Measurements from ENCODE around the gene CFAP221. TPM values are rescaled to one million over a fixed set of nuclear protein-coding genes. Genes with fewer than 3 reads are reported as not detected.

CFAP221 gene
- total RNA-seq, 2 experiments from 2014 or later: not detected

- Mint-ChIP-seq H3K36me3 (no peaks in the 10 kb centered on the region), H3K9me3 (ENCODE audit: low read depth) (peaks cover 4% of the 10 kb centered on the region), H3K4me3 (no peak overlapping the region), H3K27me3 (peaks cover 13% of the 10 kb centered on the region), H3K27ac (no peak overlapping the region), H3K4me1 (peaks cover 2% of the 10 kb centered on the region)
- no peak for ATAC-seq
- CTCF ChIA-PET: no interaction called here
- DNase-seq: no peak
Measured at GRCh38 chr2:119698246-119698645, 154.0 kb downstream of the CFAP221 start.

GRCh38 chr2:119699016-119699606 is 154.9 kb downstream of the CFAP221 start:
- DNase-seq: no peak
- ATAC-seq: no peak
- H3K36me3 Mint-ChIP-seq: no peaks in the 10 kb centered on the region
- CTCF ChIA-PET: no interaction called here
- H3K4me3 Mint-ChIP-seq: no peak overlapping the region
- H3K27ac Mint-ChIP-seq: no peak overlapping the region
- no peaks in the 10 kb centered on the region for H3K9me3 Mint-ChIP-seq (ENCODE audit: low read depth)
- H3K4me1 Mint-ChIP-seq: peaks cover 2% of the 10 kb centered on the region
- H3K27me3 Mint-ChIP-seq: peaks cover 13% of the 10 kb centered on the region

DNA sequence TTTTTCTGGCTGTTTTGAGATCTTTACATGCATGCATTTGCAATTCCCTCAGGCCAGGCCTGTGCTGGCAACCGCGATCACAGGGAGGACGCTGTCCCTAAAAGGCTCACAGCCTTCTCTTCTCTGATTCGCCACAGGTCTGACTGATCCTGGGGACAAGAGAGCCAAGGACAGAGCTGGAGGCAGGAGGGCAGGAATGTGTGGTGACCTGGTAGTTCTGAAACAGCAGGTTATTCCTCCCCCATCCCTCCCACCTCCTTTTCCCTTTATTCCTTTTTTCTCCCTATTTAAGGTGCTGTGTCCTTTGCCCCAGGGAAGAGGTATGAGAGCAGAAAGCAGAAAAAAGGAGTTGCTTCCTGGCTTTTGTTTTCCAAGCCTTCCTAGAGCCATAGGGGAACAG is 156.6 kb downstream of the CFAP221 start:
- Mint-ChIP-seq H3K4me3 (no peak overlapping the region), H3K36me3 (no peaks in the 10 kb centered on the region), H3K4me1 (peaks cover 11% of the 10 kb centered on the region), H3K27me3 (peaks cover 13% of the 10 kb centered on the region), H3K27ac (no peak overlapping the region), H3K9me3 (ENCODE audit: low read depth) (no peaks in the 10 kb centered on the region)
- no peak for DNase-seq
- CTCF ChIA-PET: interaction anchor here (1.3 to 5.0 kb wide), 2 partner anchors 22 to 475 kb away, joined by 3 to 53 read pairs; partner anchors contain the start of gene TMEM177
- no peak for ATAC-seq

GRCh38 chr2:119701352-119701751 is 157.1 kb downstream of the CFAP221 start:
- CTCF ChIA-PET: interaction anchor here (0.8 to 5.0 kb wide), 5 partner anchors 14 to 474 kb away, joined by 3 to 53 read pairs (median 3); partner anchors contain the start of gene TMEM177
- H3K27ac Mint-ChIP-seq: no peak overlapping the region
- H3K36me3 Mint-ChIP-seq: no peaks in the 10 kb centered on the region
- H3K9me3 Mint-ChIP-seq (ENCODE audit: low read depth): no peaks in the 10 kb centered on the region
- peaks cover 13% of the 10 kb centered on the region for H3K27me3 Mint-ChIP-seq
- H3K4me1 Mint-ChIP-seq: peaks cover 11% of the 10 kb centered on the region
- ATAC-seq: no peak
- H3K4me3 Mint-ChIP-seq: no peak overlapping the region
- DNase-seq: no peak

- Mint-ChIP-seq H3K27ac (no peak overlapping the region), H3K4me3 (no peak overlapping the region), H3K27me3 (peaks cover 13% of the 10 kb centered on the region), H3K9me3 (ENCODE audit: low read depth) (no peaks in the 10 kb centered on the region), H3K36me3 (no peaks in the 10 kb centered on the region), H3K4me1 (peaks cover 11% of the 10 kb centered on the region)
- DNase-seq: no peak
- ATAC-seq: peak; percentile 13
- CTCF ChIA-PET: interaction anchor here (0.6 to 5.0 kb wide), 22 partner anchors 9 to 611 kb away, joined by 3 to 53 read pairs (median 4); partner anchors contain the start of gene TMEM177
Measured at GRCh38 chr2:119702203-119702917, 158.1 kb downstream of the CFAP221 start.

DNA sequence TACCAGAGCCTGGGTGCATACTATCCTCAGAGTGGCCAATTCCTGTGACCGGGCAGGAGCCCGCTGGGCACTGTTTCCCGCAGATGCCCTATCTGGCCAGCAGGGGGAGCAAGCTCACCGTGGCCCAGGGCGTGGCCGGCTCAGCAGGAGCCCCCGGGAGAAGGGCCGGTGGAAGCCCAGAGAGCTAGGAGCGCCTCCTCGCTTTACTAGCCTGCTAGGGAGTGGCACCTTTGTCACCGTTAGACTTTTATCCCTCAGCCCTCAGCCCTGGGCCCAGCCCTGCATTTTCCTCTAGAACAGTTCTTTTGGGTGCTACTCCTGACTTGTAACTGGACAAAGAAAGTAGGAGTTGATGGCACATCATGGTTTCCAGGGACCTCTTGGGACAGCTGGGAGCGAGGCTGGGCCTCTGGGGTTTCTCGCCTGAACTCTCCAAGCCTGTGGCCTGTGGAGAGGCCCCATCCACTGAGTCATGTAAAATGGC is 158.7 kb downstream of the CFAP221 start:
- ATAC-seq (peak; percentile 93), DNase-seq (peak; percentile 76)

GRCh38 chr2:119703526-119703925 is 159.3 kb downstream of the CFAP221 start:
- Mint-ChIP-seq H3K9me3 (ENCODE audit: low read depth) (no peaks in the 10 kb centered on the region), H3K27me3 (peaks cover 10% of the 10 kb centered on the region), H3K36me3 (no peaks in the 10 kb centered on the region), H3K4me3 (no peak overlapping the region), H3K4me1 (peaks cover 11% of the 10 kb centered on the region), H3K27ac (no peak overlapping the region)
- ATAC-seq: no peak
- DNase-seq: no peak
- CTCF ChIA-PET: interaction anchor here (0.6 to 5.0 kb wide), 35 partner anchors 9 to 610 kb away, joined by 3 to 53 read pairs (median 3); partner anchors contain the start of genes EPB41L5 and TMEM177

More for the DNA sequence above, 158.7 kb downstream of the CFAP221 start:
- H3K27ac Mint-ChIP-seq: no peak overlapping the region
- H3K4me3 Mint-ChIP-seq: no peak overlapping the region
- H3K27me3 Mint-ChIP-seq: peaks cover 10% of the 10 kb centered on the region
- H3K9me3 Mint-ChIP-seq (ENCODE audit: low read depth): no peaks in the 10 kb centered on the region
- H3K36me3 Mint-ChIP-seq: no peaks in the 10 kb centered on the region
- H3K4me1 Mint-ChIP-seq: peaks cover 11% of the 10 kb centered on the region
- CTCF ChIA-PET: interaction anchor here (0.6 to 5.0 kb wide), 34 partner anchors 10 to 610 kb away, joined by 3 to 53 read pairs (median 3); partner anchors contain the start of genes EPB41L5 and TMEM177

GRCh38 chr2:119704670-119705120 is 160.4 kb downstream of the CFAP221 start:
- DNase-seq (no peak), ATAC-seq (peak; percentile 46)
- CTCF ChIA-PET: interaction anchor here (0.6 to 5.0 kb wide), 6 partner anchors 10 to 471 kb away, joined by 3 to 53 read pairs (median 3); no protein-coding TSS in a partner anchor
- Mint-ChIP-seq H3K9me3 (ENCODE audit: low read depth) (no peaks in the 10 kb centered on the region), H3K4me1 (peaks cover 11% of the 10 kb centered on the region), H3K27me3 (peaks cover 8% of the 10 kb centered on the region), H3K36me3 (no peaks in the 10 kb centered on the region), H3K4me3 (no peak overlapping the region), H3K27ac (no peak overlapping the region)

DNA sequence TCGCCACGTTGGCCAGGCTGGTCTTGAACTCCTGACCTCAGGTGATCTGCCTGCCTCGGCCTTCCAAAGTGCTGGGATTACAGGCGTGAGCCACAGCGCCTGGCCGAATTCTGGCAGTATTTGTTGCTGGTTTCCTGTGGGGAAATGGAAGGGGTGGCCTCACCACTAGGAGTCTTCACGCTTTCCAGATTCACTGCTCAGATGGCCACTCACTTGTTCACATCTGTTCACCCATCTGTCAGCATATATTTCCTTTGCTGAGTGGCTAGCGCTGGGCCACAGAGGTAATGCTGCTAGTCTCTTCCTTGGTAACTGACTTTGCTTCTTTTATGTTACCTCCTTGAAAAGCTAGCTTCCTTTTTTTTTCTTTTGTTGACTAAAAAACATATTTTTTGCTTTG is 162.0 kb downstream of the CFAP221 start:
- ATAC-seq (no peak), DNase-seq (no peak)
- H3K27ac Mint-ChIP-seq: no peak overlapping the region
- CTCF ChIA-PET: no interaction called here
- H3K9me3 Mint-ChIP-seq (ENCODE audit: low read depth): no peaks in the 10 kb centered on the region
- H3K4me1 Mint-ChIP-seq: peaks cover 11% of the 10 kb centered on the region
- no peak overlapping the region for H3K4me3 Mint-ChIP-seq
- H3K36me3 Mint-ChIP-seq: no peaks in the 10 kb centered on the region
- peaks cover 8% of the 10 kb centered on the region for H3K27me3 Mint-ChIP-seq

Other genes with a start within 250 kb of the CFAP221 start
- 1 to 10 TPM; 6.2 to 9.9 TPM for gene C2orf76, start 177.6 kb upstream of the CFAP221 start, total RNA-seq
- 100 to 1,000 TPM; 151 to 179 TPM for gene DBI, start 177.5 kb upstream of the CFAP221 start, total RNA-seq
- gene TMEM37, start 112.6 kb upstream of the CFAP221 start, total RNA-seq: not detected
- not detected for gene SCTR, start 20.0 kb upstream of the CFAP221 start, total RNA-seq
- gene TMEM177, start 134.8 kb downstream of the CFAP221 start, total RNA-seq: 10 to 100 TPM; 10.5 to 11.8 TPM
- gene PTPN4, start 215.5 kb downstream of the CFAP221 start, total RNA-seq: 10 to 100 TPM; 76.4 to 92.2 TPM